Erythroblast (primary cell): ENCODE data around the gene ZDHHC21.

Experiments
- GATA1 ChIP-seq: IDR thresholded peaks from 2 replicates; pipeline ENCODE4 v1.6.1; 2011; ENCODE audit warnings: low read depth, mild to moderate bottlenecking, control low read depth, low read length, moderate library complexity
- POLR2A ChIP-seq: IDR thresholded peaks from 2 replicates; pipeline ENCODE4 v1.6.1; 2011; ENCODE audit warnings: mild to moderate bottlenecking, low read length

DNA sequence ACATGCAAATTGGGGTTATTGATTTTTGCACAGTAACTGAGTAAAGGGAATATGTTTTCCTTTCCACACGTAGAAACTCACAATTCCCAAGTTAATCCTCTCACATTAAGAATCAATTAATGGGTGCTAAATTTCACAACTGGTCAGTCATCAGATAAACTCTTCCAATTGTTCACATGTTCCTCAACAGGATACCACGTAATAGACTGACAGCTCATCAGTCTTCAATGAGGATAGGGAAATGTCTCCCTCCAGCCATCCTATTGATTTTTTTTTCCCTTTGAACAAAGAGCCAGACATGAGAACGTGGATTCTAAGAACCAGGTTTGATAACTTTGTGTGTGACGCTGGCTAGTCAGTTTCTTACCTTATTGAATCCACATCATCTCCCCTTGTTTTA is 30.1 kb upstream of the ZDHHC21 start:
- TF ChIP-seq POLR2A (no peak), GATA1 (no peak)
